Measurements from ENCODE around the gene ZC2HC1B. TPM values are rescaled to one million over a fixed set of nuclear protein-coding genes. Genes with fewer than 3 reads are reported as not detected.

The ZC2HC1B gene
- total and polyA plus RNA-seq, 9 of the 15 experiments (the other 6 are each of a cell fraction or from before 2014, with no cell fraction given), result not detected

DNA sequence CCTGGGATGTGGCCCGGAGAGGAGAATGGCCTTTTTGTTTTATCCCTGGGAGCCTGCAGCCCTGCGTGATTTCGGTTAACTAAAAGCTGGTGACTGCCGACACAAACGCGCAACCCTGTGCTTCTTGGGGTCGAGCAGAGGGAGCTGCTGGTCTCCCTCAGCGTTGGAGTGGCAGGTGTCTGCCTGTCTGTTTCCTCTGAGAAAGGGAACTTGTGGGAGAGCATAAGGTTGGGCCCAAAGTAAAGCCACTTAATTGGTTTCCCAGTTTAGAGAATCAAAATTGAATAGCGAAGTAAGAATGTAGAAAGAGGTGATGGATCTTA is 20.6 kb upstream of the ZC2HC1B start (continued):
- TF ChIP-seq, protein P1, sequence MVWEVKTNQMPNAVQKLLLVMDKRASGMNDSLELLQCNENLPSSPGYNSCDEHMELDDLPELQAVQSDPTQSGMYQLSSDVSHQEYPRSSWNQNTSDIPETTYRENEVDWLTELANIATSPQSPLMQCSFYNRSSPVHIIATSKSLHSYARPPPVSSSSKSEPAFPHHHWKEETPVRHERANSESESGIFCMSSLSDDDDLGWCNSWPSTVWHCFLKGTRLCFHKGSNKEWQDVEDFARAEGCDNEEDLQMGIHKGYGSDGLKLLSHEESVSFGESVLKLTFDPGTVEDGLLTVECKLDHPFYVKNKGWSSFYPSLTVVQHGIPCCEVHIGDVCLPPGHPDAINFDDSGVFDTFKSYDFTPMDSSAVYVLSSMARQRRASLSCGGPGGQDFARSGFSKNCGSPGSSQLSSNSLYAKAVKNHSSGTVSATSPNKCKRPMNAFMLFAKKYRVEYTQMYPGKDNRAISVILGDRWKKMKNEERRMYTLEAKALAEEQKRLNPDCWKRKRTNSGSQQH (CRISPR knock-in tag; IDR thresholded peaks at IDR 0.05), result 0 out of 2 replicates have a peak, but pooled peaks have one; percentile 1
- TF ChIP-seq MTA3 (IDR thresholded peaks at IDR 0.05; ENCODE audit: borderline replicate concordance) (no peak), RHOXF2B (CRISPR knock-in tag; conservative IDR thresholded peaks at IDR 0.05) (no peak), NFE2L1 (tag; IDR thresholded peaks at IDR 0.05; ENCODE audit: borderline replicate concordance, low read depth) (no peak), LCOR (CRISPR knock-in tag; IDR thresholded peaks at IDR 0.05) (peak; percentile 35; the same call in 1 of the 2 replicates), POLR2G (IDR thresholded peaks at IDR 0.05; ENCODE audit: low read depth, low read length) (no peak), FOXA3 (CRISPR knock-in tag; conservative IDR thresholded peaks at IDR 0.05 in 1 of 2, IDR thresholded peaks at IDR 0.05 in 1 of 2) (no peak), HDAC8 (tag; IDR thresholded peaks at IDR 0.05) (peak; percentile 17; the same call in 1 of the 2 replicates), ZBTB1 (CRISPR knock-in tag; IDR thresholded peaks at IDR 0.05; ENCODE audit: borderline replicate concordance, low read depth) (0 out of 2 replicates have a peak, but pooled peaks have one; percentile 15), FOXK1 (CRISPR knock-in tag; IDR thresholded peaks at IDR 0.05; ENCODE audit: borderline replicate concordance) (peak; percentile 0; the same call in 1 of the 2 replicates), ZFX (CRISPR knock-in tag; IDR thresholded peaks at IDR 0.05) (0 out of 2 replicates have a peak, but pooled peaks have one; percentile 90), SMARCA4 (IDR thresholded peaks at IDR 0.05) (0 out of 2 replicates have a peak, but pooled peaks have one; percentile 10)
- TF ChIP-seq, protein P2, sequence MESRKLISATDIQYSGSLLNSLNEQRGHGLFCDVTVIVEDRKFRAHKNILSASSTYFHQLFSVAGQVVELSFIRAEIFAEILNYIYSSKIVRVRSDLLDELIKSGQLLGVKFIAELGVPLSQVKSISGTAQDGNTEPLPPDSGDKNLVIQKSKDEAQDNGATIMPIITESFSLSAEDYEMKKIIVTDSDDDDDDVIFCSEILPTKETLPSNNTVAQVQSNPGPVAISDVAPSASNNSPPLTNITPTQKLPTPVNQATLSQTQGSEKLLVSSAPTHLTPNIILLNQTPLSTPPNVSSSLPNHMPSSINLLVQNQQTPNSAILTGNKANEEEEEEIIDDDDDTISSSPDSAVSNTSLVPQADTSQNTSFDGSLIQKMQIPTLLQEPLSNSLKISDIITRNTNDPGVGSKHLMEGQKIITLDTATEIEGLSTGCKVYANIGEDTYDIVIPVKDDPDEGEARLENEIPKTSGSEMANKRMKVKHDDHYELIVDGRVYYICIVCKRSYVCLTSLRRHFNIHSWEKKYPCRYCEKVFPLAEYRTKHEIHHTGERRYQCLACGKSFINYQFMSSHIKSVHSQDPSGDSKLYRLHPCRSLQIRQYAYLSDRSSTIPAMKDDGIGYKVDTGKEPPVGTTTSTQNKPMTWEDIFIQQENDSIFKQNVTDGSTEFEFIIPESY (CRISPR knock-in tag; IDR thresholded peaks at IDR 0.05), result peak; percentile 32; the same call in 1 of the 2 replicates
- TF ChIP-seq, protein P3, sequence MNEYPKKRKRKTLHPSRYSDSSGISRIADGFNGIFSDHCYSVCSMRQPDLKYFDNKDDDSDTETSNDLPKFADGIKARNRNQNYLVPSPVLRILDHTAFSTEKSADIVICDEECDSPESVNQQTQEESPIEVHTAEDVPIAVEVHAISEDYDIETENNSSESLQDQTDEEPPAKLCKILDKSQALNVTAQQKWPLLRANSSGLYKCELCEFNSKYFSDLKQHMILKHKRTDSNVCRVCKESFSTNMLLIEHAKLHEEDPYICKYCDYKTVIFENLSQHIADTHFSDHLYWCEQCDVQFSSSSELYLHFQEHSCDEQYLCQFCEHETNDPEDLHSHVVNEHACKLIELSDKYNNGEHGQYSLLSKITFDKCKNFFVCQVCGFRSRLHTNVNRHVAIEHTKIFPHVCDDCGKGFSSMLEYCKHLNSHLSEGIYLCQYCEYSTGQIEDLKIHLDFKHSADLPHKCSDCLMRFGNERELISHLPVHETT (CRISPR knock-in tag; conservative IDR thresholded peaks at IDR 0.05 in 1 of 2, IDR thresholded peaks at IDR 0.05 in 1 of 2), result 0 out of 4 replicates have a peak, but pooled peaks of 1 of the 2 experiments have one; percentile 20

Measured in K562 (cell line).